PC-9 (cell line): ENCODE measurements around the gene GIT1.

Experiments
- EZH2 ChIP-seq: fragments of 200-600 bp; sonication (generic); IDR thresholded peaks from 2 replicates; pipeline ENCODE4 v1.8.0; 2017; ENCODE audit warnings: antibody characterized with exemption, low read depth
- TF ChIP-seq, protein P1 (sequence below): fragments of 200-600 bp; sonication (generic); conservative IDR thresholded peaks from 2 replicates; pipeline ENCODE4 v1.6.1; 2017; ENCODE audit warnings: mixed run types, antibody characterized with exemption, mild to moderate bottlenecking, moderate library complexity

DNA sequence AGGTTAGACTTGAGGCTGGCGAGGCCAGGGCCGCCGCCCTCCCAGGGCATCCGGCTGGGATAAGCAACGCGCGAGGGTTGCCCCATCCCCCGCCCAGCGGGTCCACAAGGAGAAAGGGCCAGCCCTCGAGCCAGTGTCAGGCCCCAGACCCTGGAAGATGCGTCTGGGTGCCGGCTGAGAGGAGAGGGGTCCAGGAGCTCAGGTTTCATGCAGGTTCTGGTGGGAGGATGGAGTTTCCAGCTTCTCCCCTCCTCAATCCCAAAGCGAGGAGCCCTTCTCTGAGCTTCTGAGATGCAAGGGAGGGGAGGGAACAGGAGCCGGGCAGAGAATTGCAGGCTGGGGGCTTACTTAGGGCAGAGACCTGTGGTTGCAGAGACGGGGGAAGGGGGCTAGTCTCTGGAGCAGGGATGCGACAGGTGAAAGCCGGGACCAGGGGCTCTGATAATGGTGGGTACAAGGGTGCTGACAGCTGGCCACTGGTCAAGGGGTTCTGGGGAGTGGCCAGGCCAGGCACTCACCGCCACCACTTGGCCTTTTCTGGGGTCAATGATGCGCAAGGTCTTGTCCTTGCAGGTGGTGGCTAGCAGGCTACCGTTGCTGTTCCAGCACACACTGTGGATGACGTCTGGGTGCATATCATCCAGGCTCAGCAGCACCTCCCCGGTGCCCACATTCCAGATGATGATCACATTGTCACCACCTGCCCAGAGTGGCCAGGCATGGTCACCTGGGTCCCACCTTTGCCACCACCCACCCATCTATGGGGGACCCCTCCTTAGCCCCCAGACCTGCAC, 29.0 kb upstream of the GIT1 start:
- TF ChIP-seq, protein P1, sequence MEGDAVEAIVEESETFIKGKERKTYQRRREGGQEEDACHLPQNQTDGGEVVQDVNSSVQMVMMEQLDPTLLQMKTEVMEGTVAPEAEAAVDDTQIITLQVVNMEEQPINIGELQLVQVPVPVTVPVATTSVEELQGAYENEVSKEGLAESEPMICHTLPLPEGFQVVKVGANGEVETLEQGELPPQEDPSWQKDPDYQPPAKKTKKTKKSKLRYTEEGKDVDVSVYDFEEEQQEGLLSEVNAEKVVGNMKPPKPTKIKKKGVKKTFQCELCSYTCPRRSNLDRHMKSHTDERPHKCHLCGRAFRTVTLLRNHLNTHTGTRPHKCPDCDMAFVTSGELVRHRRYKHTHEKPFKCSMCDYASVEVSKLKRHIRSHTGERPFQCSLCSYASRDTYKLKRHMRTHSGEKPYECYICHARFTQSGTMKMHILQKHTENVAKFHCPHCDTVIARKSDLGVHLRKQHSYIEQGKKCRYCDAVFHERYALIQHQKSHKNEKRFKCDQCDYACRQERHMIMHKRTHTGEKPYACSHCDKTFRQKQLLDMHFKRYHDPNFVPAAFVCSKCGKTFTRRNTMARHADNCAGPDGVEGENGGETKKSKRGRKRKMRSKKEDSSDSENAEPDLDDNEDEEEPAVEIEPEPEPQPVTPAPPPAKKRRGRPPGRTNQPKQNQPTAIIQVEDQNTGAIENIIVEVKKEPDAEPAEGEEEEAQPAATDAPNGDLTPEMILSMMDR, result no peak
- no peak for TF ChIP-seq EZH2
